NCI-H1930 (cell line): ENCODE results near the gene TUBGCP2.

Source experiments
- DNase-seq, 2 experiments: peaks; one replicate each; lab custom pipeline; 2025; lab: John Stamatoyannopoulos, UW

The TUBGCP2 gene

GRCh38 chr10:133308421-133309099 lies at the start of gene TUBGCP2, which contains the start of gene ZNF511:
TSS of gene TUBGCP2 (minus strand) at chr10:133308872. CDS start at chr10:133302941, 5,931 bp downstream.
TSS of gene ZNF511 (plus strand) at chr10:133308914. CDS start at chr10:133308944, 30 bp downstream.
- peak; percentile 42 to 61 for DNase-seq

DNA sequence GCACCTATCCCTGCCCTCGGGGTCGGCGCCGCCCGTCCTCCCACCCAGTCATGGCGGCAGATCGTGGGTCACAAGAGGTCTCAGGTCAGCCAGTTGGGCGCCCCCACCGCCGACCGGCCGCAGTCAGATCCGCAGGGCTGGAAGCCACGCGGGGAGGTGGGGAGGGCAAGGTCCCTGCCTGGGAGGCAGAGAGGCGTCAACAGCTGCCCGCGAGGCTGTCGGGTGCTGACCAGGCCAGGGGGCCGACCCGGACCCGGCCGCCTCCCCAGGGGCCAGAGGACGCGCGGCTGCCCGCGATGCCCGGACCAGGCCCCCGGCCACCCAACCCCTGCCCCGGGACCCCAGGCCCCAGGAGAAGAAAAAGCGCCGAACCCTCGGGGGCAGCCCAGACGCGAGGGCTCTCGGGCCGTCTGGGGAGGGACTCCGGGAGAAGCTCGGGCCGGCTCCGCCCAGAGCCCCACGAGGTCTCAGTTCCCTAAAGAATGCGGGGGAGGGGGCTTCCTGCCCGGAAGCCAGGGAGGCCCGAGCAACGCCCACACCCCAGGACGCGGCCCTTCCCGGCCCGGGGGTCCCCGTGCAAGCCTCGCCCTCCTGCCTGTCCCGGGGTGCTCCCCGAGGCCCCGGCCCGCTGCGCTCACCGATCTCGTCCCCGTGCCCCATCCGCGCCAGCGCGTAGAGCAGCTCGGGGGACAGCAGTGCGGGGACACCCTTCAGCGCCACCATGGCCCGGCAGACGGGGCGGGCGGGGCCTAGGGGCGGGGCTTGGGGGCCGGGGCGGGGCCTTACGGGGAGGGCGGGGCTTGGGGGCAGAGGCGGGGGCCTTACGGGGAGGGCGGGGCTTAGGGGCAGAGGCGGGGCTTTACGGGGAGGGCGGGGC lies 48.9 kb upstream of the TUBGCP2 start, which contains the start of gene FUOM:
Gene FUOM (minus strand): TSS at position 735 of the 877 bp plus-strand sequence. CDS start 12 bp downstream, at position 723.
- peak; percentile 19 to 37 for DNase-seq

DNA sequence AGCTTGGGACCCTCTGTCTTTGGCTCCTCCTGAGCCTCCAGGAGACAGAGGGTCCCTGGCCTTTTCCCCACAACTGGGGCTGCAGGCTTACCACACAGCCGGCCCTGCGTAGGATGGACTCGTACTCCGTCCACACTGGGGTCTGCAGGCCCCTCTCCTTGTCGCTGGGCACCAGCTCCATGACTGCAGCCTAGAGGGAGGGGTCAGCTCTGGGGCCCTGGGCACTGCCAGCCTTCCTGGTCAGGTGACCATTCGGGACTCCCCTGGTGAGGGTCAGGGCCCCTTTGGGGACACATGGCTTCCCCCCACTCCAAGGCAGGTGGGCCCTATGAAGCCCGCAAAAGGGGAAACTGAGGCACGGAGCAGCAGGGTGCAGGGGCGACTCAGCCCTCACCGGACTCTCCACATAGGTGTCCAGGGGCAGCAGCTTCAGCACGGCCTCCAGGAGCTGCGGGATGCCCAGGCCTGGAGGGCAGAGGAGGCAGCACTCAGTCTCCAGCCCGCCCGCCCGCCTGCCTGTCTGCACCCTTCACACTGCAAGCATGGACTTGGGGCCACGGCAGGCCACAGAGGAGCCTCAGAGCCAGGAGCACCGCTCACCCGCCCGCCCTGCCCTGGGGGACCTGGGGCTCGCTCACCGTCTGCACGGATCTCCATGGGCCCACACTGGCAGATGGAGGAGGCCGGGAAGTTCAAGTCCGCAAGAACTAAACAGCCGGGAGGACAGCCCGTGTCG lies 48.0 kb upstream of the TUBGCP2 start:
- DNase-seq: no peak

- no peak for DNase-seq
Measured at GRCh38 chr10:133355991-133356390, 47.3 kb upstream of the TUBGCP2 start.

GRCh38 chr10:133355266-133355665 lies 46.6 kb upstream of the TUBGCP2 start:
- no peak for DNase-seq

GRCh38 chr10:133354672-133355240 lies 46.1 kb upstream of the TUBGCP2 start:
- no peak for DNase-seq

DNA sequence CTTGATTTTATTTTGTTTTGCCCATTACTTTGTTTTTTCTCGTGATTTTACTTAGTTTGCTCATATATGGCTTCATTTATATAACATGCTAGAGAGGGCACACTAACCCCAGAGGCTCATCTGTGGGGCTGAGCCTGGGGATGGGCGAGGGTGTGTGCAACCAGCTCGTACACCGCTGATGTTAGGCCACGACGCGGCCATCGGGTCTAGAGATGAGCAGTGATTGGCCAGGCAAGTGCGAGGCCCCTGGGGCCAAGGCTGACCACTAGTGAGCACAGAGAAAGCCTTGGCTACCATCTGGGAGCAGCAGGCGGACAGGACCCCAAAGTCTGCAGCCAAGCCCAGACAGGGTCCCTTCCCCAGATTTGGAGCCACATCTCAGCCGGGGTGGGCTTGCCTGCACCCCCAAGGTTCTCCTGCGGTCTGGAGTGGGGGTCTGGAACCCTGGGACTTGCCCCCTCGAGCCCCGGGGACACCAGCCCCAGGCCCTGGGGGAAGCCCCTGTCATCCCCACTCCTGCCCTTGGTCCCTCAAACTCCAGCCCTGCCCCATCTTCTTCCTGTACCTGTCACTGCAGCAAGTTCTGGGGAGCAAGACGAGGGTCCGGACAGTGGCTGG lies 45.4 kb upstream of the TUBGCP2 start:
- no peak for DNase-seq

- no peak for DNase-seq
Measured at GRCh38 chr10:133353202-133353959, 44.7 kb upstream of the TUBGCP2 start.

- DNase-seq: no peak
Measured at GRCh38 chr10:133351408-133352318, 43.0 kb upstream of the TUBGCP2 start.

- no peak for DNase-seq
Measured at GRCh38 chr10:133350950-133351329, 42.3 kb upstream of the TUBGCP2 start.

DNA sequence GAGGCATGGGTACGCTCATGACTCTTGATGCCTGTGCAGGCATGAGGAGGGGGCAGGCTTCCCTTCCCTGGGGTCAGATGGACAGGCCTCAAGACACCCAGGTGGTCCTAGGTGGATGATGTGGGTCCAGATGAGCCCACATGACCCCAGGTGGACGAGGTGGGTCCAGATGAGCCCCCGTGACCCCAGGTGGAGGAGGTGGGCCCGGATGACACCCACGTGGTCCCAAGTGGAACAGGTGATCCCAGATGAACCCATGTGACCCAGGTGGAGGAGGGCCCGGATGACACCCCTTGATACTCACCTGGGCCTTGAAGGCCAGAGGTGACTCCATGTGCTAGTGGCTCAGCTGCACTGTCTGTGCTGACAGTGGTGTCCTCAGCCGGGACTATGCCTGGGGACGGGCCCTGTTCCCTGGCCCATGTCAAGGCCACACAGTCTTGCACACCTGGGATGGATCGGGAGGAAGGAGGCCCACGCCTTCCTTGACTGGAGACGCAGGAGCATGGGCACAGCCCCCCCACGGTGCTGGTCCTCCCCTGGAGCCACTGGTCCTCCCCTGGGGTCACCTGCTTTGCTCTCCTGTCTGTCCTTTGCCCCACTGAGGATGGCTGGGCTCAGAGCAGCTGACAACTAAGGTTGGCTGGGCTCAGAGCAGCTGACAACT lies 41.7 kb upstream of the TUBGCP2 start:
- no peak for DNase-seq

- DNase-seq: no peak
Measured at GRCh38 chr10:133349577-133350011, 40.9 kb upstream of the TUBGCP2 start.

GRCh38 chr10:133349160-133349568 lies 40.5 kb upstream of the TUBGCP2 start:
- no peak for DNase-seq

- no peak for DNase-seq
Measured at GRCh38 chr10:133347710-133348517, 39.2 kb upstream of the TUBGCP2 start.

- DNase-seq: no peak
Measured at GRCh38 chr10:133346413-133346812, 37.7 kb upstream of the TUBGCP2 start.

GRCh38 chr10:133344236-133344635 lies 35.6 kb upstream of the TUBGCP2 start:
- DNase-seq: no peak

DNA sequence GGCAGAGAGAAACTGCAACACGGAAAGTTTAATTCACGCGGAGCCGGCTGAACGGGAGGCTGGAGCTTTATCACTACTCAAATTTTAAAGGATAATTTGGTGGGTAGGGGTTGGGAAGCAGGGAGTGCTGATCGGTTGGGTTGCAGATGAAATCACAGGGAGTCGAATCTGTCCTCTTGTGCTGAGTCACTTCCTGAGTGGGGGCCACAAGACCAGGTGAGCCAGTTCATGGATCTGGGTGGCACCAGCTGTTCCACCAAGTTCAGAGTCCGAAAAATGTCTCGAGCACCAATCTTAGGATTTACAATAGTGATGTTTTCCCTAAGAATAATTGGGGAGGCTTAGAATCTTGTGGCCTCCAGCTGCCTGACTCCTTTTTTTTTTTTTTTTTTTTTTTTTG lies 34.9 kb upstream of the TUBGCP2 start:
- DNase-seq: no peak

DNA sequence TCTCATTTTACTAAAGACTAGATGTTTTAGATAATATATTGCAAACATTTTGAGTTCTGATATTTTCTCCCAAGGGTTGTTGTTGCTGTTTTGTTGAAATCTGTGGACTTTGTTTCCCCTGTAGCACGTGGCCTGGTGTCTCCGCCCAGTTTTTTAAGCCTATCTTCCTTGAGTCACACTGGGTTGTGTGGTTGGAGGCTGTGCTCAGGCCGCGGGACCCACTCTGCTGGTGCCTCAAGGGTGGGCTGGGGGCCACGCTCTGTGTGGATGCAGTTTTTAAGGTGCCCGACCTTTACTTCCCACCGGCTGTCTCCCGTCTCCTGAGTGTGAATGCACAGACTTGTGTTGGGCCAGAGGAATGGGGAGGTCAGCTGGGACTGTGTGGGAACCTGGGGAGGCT lies 34.3 kb upstream of the TUBGCP2 start:
- DNase-seq: no peak
